GM20000 (cell line): ENCODE measurements around the gene MPHOSPH6.

Experiments
- DNase-seq: peaks from one replicate; pipeline ENCODE4 v3.0.0; 2012; ENCODE audit warnings: low spot score
- CTCF ChIP-seq: IDR thresholded peaks from 2 replicates; pipeline ENCODE4 v1.5.1; 2012; ENCODE audit warnings: mild to moderate bottlenecking, control low read depth; ENCODE audit errors: extremely low read depth, missing control alignments

Gene MPHOSPH6

GRCh38 chr16:82137822-82138167 lies 32.2 kb downstream of the MPHOSPH6 start:
- no peak for DNase-seq
- TF ChIP-seq CTCF, result no peak

GRCh38 chr16:82136956-82137821 lies 32.8 kb downstream of the MPHOSPH6 start:
- no peak for TF ChIP-seq CTCF
- no peak for DNase-seq

DNA sequence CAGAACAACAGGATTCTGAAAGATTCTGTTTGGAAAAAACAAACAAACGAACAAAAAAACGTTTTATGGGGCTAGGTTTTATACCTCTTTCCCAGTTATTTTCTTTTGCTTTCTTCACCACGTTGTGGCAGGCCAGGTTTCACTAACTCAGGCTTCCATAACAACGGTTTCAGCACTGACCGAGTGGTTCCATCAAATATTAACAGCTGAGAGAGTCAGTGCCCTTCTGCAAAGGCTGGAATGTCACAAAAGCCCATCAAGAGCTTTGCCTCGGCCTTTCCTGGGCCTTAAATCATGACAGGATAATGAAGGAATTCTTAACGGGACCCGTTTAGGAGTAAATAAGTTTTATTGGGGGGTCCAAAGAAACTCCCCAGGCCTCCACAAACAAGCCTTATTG lies 34.2 kb downstream of the MPHOSPH6 start:
- TF ChIP-seq CTCF, result no peak
- no peak for DNase-seq

- DNase-seq, result no peak
- no peak for TF ChIP-seq CTCF
These were observed 35.2 kb downstream of the MPHOSPH6 start for GRCh38 chr16:82134846-82135245.

DNA sequence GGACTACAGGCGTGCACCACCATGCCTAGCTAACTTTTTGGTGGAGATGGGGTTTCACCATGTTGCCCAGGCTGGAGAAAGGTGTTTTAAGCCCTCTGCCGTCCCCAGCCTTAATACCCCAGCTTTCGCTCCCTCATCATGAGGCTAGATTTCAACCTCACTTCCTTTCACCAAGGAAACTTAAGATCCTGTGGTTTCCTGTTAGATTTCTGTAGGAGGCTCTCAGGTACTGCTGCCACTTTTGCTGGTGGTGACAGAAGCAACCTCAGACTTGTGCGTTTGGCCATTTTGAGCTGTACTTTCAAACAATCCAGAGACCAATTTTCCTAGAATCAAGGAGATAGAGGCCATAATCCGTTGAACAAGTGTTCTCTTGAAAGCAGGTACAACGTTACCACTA lies 36.2 kb downstream of the MPHOSPH6 start:
- DNase-seq, result no peak
- no peak for TF ChIP-seq CTCF

DNA sequence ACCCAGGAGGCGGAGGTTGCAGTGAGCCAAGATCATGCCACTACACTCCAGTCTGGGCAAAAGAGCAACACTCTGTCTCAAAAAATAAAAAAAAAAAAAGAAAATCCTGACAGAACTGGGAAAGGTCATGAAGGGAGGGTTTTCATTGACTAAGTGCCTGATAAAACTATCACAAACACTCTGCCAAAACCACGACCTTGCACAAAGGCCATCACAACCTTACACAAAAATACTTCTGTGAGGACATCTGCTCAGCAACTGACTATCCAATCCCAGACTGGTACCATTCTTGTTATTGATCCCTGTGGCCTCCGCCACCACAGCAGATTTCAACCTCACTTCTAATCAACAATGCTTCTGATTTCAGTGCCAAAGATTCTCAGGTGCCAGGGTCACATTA lies 40.1 kb downstream of the MPHOSPH6 start:
- no peak for TF ChIP-seq CTCF
- DNase-seq, result no peak

DNA sequence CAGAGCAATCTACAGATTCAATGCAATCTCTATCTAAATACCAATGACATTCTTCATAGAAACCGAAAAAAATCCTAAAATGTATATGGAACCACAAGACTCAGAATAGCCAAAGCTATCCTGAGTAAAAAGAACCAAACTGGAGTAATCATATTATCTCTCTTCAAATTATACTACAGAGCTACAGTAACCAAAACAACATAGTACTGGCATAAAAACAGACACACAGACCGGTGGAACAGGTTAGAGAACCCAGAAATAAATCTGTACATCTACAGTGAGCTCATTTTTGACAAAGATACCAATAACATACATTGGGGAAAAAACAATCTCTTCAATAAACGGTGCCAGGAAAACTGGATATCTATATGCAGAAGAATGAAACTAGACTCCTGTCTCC lies 45.4 kb downstream of the MPHOSPH6 start:
- TF ChIP-seq CTCF, result no peak
- DNase-seq, result no peak
